ENCODE results near the gene CDKAL1. TPM values are rescaled to one million over a fixed set of nuclear protein-coding genes. Genes with fewer than 3 reads are reported as not detected.

The CDKAL1 gene
- total and polyA plus RNA-seq, 2 donors = 9.8 to 19.9 TPM

GRCh38 chr6:20797597-20797996 is 263.3 kb downstream of the CDKAL1 start:
- Histone ChIP-seq H3K4me1 (ENCODE audit: control insufficient read depth in 2 of 2, insufficient read depth in 2 of 2, low read length in 2 of 2) (no peaks in the 10 kb centered on the region), H3K4me3 (ENCODE audit: low read length in 2 of 2) (no peak overlapping the region), H3K27ac (ENCODE audit: low read depth in 1 of 2, low read length in 1 of 2) (no peak overlapping the region), H3K9me3 (ENCODE audit: control insufficient read depth in 2 of 2, insufficient read depth in 1 of 2, low read length in 1 of 2) (no peaks in the 10 kb centered on the region), H3K36me3 (ENCODE audit: control insufficient read depth in 2 of 2, insufficient read depth in 2 of 2, low read length in 1 of 2) (no peaks in the 10 kb centered on the region), H3K27me3 (ENCODE audit: control insufficient read depth in 2 of 2, insufficient read depth in 1 of 2, low read length in 1 of 2) (no peaks in the 10 kb centered on the region)
- WGBS = 98% methylated on average over 7 of the region's 7 CpGs
- DNase-seq (ENCODE audit: low read depth in 6 of 9, low spot score in 9 of 9) = no peak

- H3K4me3 ChIP-seq (ENCODE audit: low read length in 2 of 2) = no peak overlapping the region
- no peaks in the 10 kb centered on the region for H3K9me3 ChIP-seq (ENCODE audit: control insufficient read depth in 2 of 2, insufficient read depth in 1 of 2, low read length in 1 of 2)
- H3K36me3 ChIP-seq (ENCODE audit: control insufficient read depth in 2 of 2, insufficient read depth in 2 of 2, low read length in 1 of 2) = no peaks in the 10 kb centered on the region
- H3K27me3 ChIP-seq (ENCODE audit: control insufficient read depth in 2 of 2, insufficient read depth in 1 of 2, low read length in 1 of 2) = no peaks in the 10 kb centered on the region
- no peak overlapping the region for H3K27ac ChIP-seq (ENCODE audit: low read depth in 1 of 2, low read length in 1 of 2)
- DNase-seq (ENCODE audit: low read depth in 6 of 9, low spot score in 9 of 9) = no peak
- H3K4me1 ChIP-seq (ENCODE audit: control insufficient read depth in 2 of 2, insufficient read depth in 2 of 2, low read length in 2 of 2) = no peaks in the 10 kb centered on the region
Measured at GRCh38 chr6:20800229-20800628, 266.0 kb downstream of the CDKAL1 start.

- 97% methylated on average over 4 of the region's 4 CpGs for WGBS
Measured at GRCh38 chr6:20800653-20801052, 266.4 kb downstream of the CDKAL1 start.

GRCh38 chr6:20801595-20801994 is 267.3 kb downstream of the CDKAL1 start:
- Histone ChIP-seq H3K27ac (ENCODE audit: low read depth in 1 of 2, low read length in 1 of 2) (no peak overlapping the region), H3K4me3 (ENCODE audit: low read length in 2 of 2) (no peak overlapping the region), H3K9me3 (ENCODE audit: control insufficient read depth in 2 of 2, insufficient read depth in 1 of 2, low read length in 1 of 2) (no peaks in the 10 kb centered on the region), H3K27me3 (ENCODE audit: control insufficient read depth in 2 of 2, insufficient read depth in 1 of 2, low read length in 1 of 2) (no peaks in the 10 kb centered on the region), H3K36me3 (ENCODE audit: control insufficient read depth in 2 of 2, insufficient read depth in 2 of 2, low read length in 1 of 2) (no peaks in the 10 kb centered on the region), H3K4me1 (ENCODE audit: control insufficient read depth in 2 of 2, insufficient read depth in 2 of 2, low read length in 2 of 2) (no peaks in the 10 kb centered on the region)
- no peak for DNase-seq (ENCODE audit: low read depth in 6 of 9, low spot score in 9 of 9)
- WGBS = 98% methylated on average over 3 of the region's 3 CpGs

More at GRCh38 chr6:20800653-20801052, 266.4 kb downstream of the CDKAL1 start:
- no peaks in the 10 kb centered on the region for H3K27me3 ChIP-seq (ENCODE audit: control insufficient read depth in 2 of 2, insufficient read depth in 1 of 2, low read length in 1 of 2)
- DNase-seq (ENCODE audit: low read depth in 6 of 9, low spot score in 9 of 9) = no peak
- no peak overlapping the region for H3K27ac ChIP-seq (ENCODE audit: low read depth in 1 of 2, low read length in 1 of 2)
- no peaks in the 10 kb centered on the region for H3K4me1 ChIP-seq (ENCODE audit: control insufficient read depth in 2 of 2, insufficient read depth in 2 of 2, low read length in 2 of 2)
- no peaks in the 10 kb centered on the region for H3K9me3 ChIP-seq (ENCODE audit: control insufficient read depth in 2 of 2, insufficient read depth in 1 of 2, low read length in 1 of 2)
- no peak overlapping the region for H3K4me3 ChIP-seq (ENCODE audit: low read length in 2 of 2)
- H3K36me3 ChIP-seq (ENCODE audit: control insufficient read depth in 2 of 2, insufficient read depth in 2 of 2, low read length in 1 of 2) = no peaks in the 10 kb centered on the region

- no peaks in the 10 kb centered on the region for H3K27me3 ChIP-seq (ENCODE audit: control insufficient read depth in 2 of 2, insufficient read depth in 1 of 2, low read length in 1 of 2)
- WGBS = 92% methylated on average over 1 of the region's 1 CpG
- H3K9me3 ChIP-seq (ENCODE audit: control insufficient read depth in 2 of 2, insufficient read depth in 1 of 2, low read length in 1 of 2) = no peaks in the 10 kb centered on the region
- H3K27ac ChIP-seq (ENCODE audit: low read depth in 1 of 2, low read length in 1 of 2) = no peak overlapping the region
- H3K4me3 ChIP-seq (ENCODE audit: low read length in 2 of 2) = no peak overlapping the region
- no peak for DNase-seq (ENCODE audit: low read depth in 6 of 9, low spot score in 9 of 9)
- H3K36me3 ChIP-seq (ENCODE audit: control insufficient read depth in 2 of 2, insufficient read depth in 2 of 2, low read length in 1 of 2) = no peaks in the 10 kb centered on the region
- H3K4me1 ChIP-seq (ENCODE audit: control insufficient read depth in 2 of 2, insufficient read depth in 2 of 2, low read length in 2 of 2) = no peaks in the 10 kb centered on the region
Measured at GRCh38 chr6:20802596-20802995, 268.3 kb downstream of the CDKAL1 start.

GRCh38 chr6:20805021-20805420 is 270.8 kb downstream of the CDKAL1 start:
- WGBS = 99% methylated on average over 1 of the region's 1 CpG
- Histone ChIP-seq H3K4me3 (ENCODE audit: low read length in 2 of 2) (no peak overlapping the region), H3K27me3 (ENCODE audit: control insufficient read depth in 2 of 2, insufficient read depth in 1 of 2, low read length in 1 of 2) (no peaks in the 10 kb centered on the region), H3K27ac (ENCODE audit: low read depth in 1 of 2, low read length in 1 of 2) (no peak overlapping the region), H3K36me3 (ENCODE audit: control insufficient read depth in 2 of 2, insufficient read depth in 2 of 2, low read length in 1 of 2) (no peaks in the 10 kb centered on the region), H3K9me3 (ENCODE audit: control insufficient read depth in 2 of 2, insufficient read depth in 1 of 2, low read length in 1 of 2) (no peaks in the 10 kb centered on the region), H3K4me1 (ENCODE audit: control insufficient read depth in 2 of 2, insufficient read depth in 2 of 2, low read length in 2 of 2) (no peaks in the 10 kb centered on the region)
- no peak for DNase-seq (ENCODE audit: low read depth in 6 of 9, low spot score in 9 of 9)

- Histone ChIP-seq H3K36me3 (ENCODE audit: control insufficient read depth in 2 of 2, insufficient read depth in 2 of 2, low read length in 1 of 2) (no peaks in the 10 kb centered on the region), H3K4me3 (ENCODE audit: low read length in 2 of 2) (no peak overlapping the region), H3K9me3 (ENCODE audit: control insufficient read depth in 2 of 2, insufficient read depth in 1 of 2, low read length in 1 of 2) (no peaks in the 10 kb centered on the region), H3K27me3 (ENCODE audit: control insufficient read depth in 2 of 2, insufficient read depth in 1 of 2, low read length in 1 of 2) (no peaks in the 10 kb centered on the region), H3K27ac (ENCODE audit: low read depth in 1 of 2, low read length in 1 of 2) (no peak overlapping the region), H3K4me1 (ENCODE audit: control insufficient read depth in 2 of 2, insufficient read depth in 2 of 2, low read length in 2 of 2) (no peaks in the 10 kb centered on the region)
- 65% methylated on average over 3 of the region's 3 CpGs for WGBS
- no peak for DNase-seq (ENCODE audit: low read depth in 6 of 9, low spot score in 9 of 9)
Measured at GRCh38 chr6:20806669-20807068, 272.4 kb downstream of the CDKAL1 start.

GRCh38 chr6:20808439-20808838 is 274.2 kb downstream of the CDKAL1 start:
- Histone ChIP-seq H3K9me3 (ENCODE audit: control insufficient read depth in 2 of 2, insufficient read depth in 1 of 2, low read length in 1 of 2) (no peaks in the 10 kb centered on the region), H3K4me1 (ENCODE audit: control insufficient read depth in 2 of 2, insufficient read depth in 2 of 2, low read length in 2 of 2) (no peaks in the 10 kb centered on the region), H3K4me3 (ENCODE audit: low read length in 2 of 2) (no peak overlapping the region), H3K27ac (ENCODE audit: low read depth in 1 of 2, low read length in 1 of 2) (no peak overlapping the region), H3K36me3 (ENCODE audit: control insufficient read depth in 2 of 2, insufficient read depth in 2 of 2, low read length in 1 of 2) (no peaks in the 10 kb centered on the region), H3K27me3 (ENCODE audit: control insufficient read depth in 2 of 2, insufficient read depth in 1 of 2, low read length in 1 of 2) (no peaks in the 10 kb centered on the region)
- no peak for DNase-seq (ENCODE audit: low read depth in 6 of 9, low spot score in 9 of 9)
- WGBS = 99% methylated on average over 2 of the region's 2 CpGs

- Histone ChIP-seq H3K27me3 (ENCODE audit: control insufficient read depth in 2 of 2, insufficient read depth in 1 of 2, low read length in 1 of 2) (no peaks in the 10 kb centered on the region), H3K9me3 (ENCODE audit: control insufficient read depth in 2 of 2, insufficient read depth in 1 of 2, low read length in 1 of 2) (no peaks in the 10 kb centered on the region), H3K27ac (ENCODE audit: low read depth in 1 of 2, low read length in 1 of 2) (no peak overlapping the region), H3K4me1 (ENCODE audit: control insufficient read depth in 2 of 2, insufficient read depth in 2 of 2, low read length in 2 of 2) (no peaks in the 10 kb centered on the region), H3K4me3 (ENCODE audit: low read length in 2 of 2) (no peak overlapping the region), H3K36me3 (ENCODE audit: control insufficient read depth in 2 of 2, insufficient read depth in 2 of 2, low read length in 1 of 2) (no peaks in the 10 kb centered on the region)
- DNase-seq (ENCODE audit: low read depth in 6 of 9, low spot score in 9 of 9) = no peak
- WGBS = 97% methylated on average over 2 of the region's 2 CpGs
Measured at GRCh38 chr6:20808924-20809323, 274.7 kb downstream of the CDKAL1 start.

- Histone ChIP-seq H3K27ac (ENCODE audit: low read depth in 1 of 2, low read length in 1 of 2) (no peak overlapping the region), H3K4me3 (ENCODE audit: low read length in 2 of 2) (no peak overlapping the region), H3K4me1 (ENCODE audit: control insufficient read depth in 2 of 2, insufficient read depth in 2 of 2, low read length in 2 of 2) (no peaks in the 10 kb centered on the region), H3K27me3 (ENCODE audit: control insufficient read depth in 2 of 2, insufficient read depth in 1 of 2, low read length in 1 of 2) (no peaks in the 10 kb centered on the region), H3K9me3 (ENCODE audit: control insufficient read depth in 2 of 2, insufficient read depth in 1 of 2, low read length in 1 of 2) (no peaks in the 10 kb centered on the region), H3K36me3 (ENCODE audit: control insufficient read depth in 2 of 2, insufficient read depth in 2 of 2, low read length in 1 of 2) (no peaks in the 10 kb centered on the region)
- WGBS = 96% methylated on average over 3 of the region's 3 CpGs
- no peak for DNase-seq (ENCODE audit: low read depth in 6 of 9, low spot score in 9 of 9)
Measured at GRCh38 chr6:20810727-20811108, 276.5 kb downstream of the CDKAL1 start.

Data from thymus (tissue), 11 donors.